H1 (cell line): ENCODE data around the gene PDE3A. TPM values are rescaled to one million over a fixed set of nuclear protein-coding genes. Genes with fewer than 3 reads are reported as not detected.

Experiments used
- CTCF ChIA-PET: fragments of 300-600 bp; sonication (Branson Sonifier 250); formaldehyde crosslinking; loops from one replicate; lab custom pipeline; 2021; ENCODE audit not compliant: partially characterized antibody; lab: Charles Lee
- POLR2A ChIA-PET: fragments of 300-600 bp; sonication (Branson Sonifier 250); formaldehyde crosslinking; loops from one replicate; lab custom pipeline; 2021; ENCODE audit warnings: inconsistent platforms; ENCODE audit not compliant: partially characterized antibody; lab: Charles Lee
- DNase-seq, 2 experiments: peaks; one replicate each; pipeline versions ENCODE4 v3.0.0 to v3.0.0-alpha.2; 2010 to 2022; ENCODE audit warnings: low spot score in 2 of 2, low read depth in 1 of 2, mixed read lengths in 1 of 2
- FAIRE-seq: peaks from 2 replicates; lab custom pipeline; 2011; peaks lifted over from hg19 to GRCh38; lab: Jason Lieb, UNC
- H2AFZ ChIP-seq: 2 replicates; pipeline ENCODE4 v1.8.1; 2012; ENCODE audit warnings: low read length, inconsistent platforms
- H2AK5ac ChIP-seq: 2 replicates; pipeline ENCODE4 v1.6.1; 2013; ENCODE audit warnings: low read depth, low read length
- H2BK120ac ChIP-seq: replicated peaks from 2 replicates; pipeline ENCODE3; 2013; ENCODE audit warnings: low read depth, low read length, inconsistent platforms
- H2BK12ac ChIP-seq: 2 replicates; pipeline ENCODE4 v1.6.1; 2013; ENCODE audit warnings: low read depth, low read length
- H2BK15ac ChIP-seq: 2 replicates; pipeline ENCODE4 v1.6.1; 2013; ENCODE audit warnings: low read length
- H2BK20ac ChIP-seq: 2 replicates; pipeline ENCODE4 v1.6.1; 2013; ENCODE audit warnings: low read length
- H2BK5ac ChIP-seq: 2 replicates; pipeline ENCODE4 v1.6.1; 2013; ENCODE audit warnings: low read depth, low read length
- H3K14ac ChIP-seq: 2 replicates; pipeline ENCODE4 v1.6.1; 2013; ENCODE audit warnings: inconsistent platforms; ENCODE audit not compliant: insufficient read length
- H3K18ac ChIP-seq: 2 replicates; pipeline ENCODE4 v1.6.1; 2013; ENCODE audit warnings: low read length; ENCODE audit errors: extremely low read depth
- H3K23ac ChIP-seq: 2 replicates; pipeline ENCODE4 v1.6.1; 2013; ENCODE audit warnings: inconsistent platforms; ENCODE audit not compliant: insufficient read length
- H3K23me2 ChIP-seq: 2 replicates; pipeline ENCODE4 v1.6.1; 2013; ENCODE audit warnings: low read depth, low read length
- H3K27ac ChIP-seq: 2 replicates; pipeline ENCODE4 v1.6.1; 2011; ENCODE audit warnings: low read depth, low read length, inconsistent platforms
- H3K27me3 ChIP-seq, 4 experiments: replicated peaks in 1 of 4; 1 replicate in 1 of 4; 2 replicates in 3 of 4; pipeline versions ENCODE4 v1.6.1 to v1.8.1; 2011 to 2013; ENCODE audit warnings: low read length in 3 of 4, mild to moderate bottlenecking in 3 of 4, inconsistent platforms in 2 of 4, mixed read lengths in 2 of 4, moderate library complexity in 1 of 4; ENCODE audit not compliant: control insufficient read depth in 3 of 4, insufficient read depth in 3 of 4; ENCODE audit errors: extremely low read depth in 1 of 4
- H3K36me3 ChIP-seq, 4 experiments: 2 replicates each; pipeline versions ENCODE4 v1.6.1 to v1.8.1; 2011 to 2013; ENCODE audit warnings: mild to moderate bottlenecking in 4 of 4, low read length in 3 of 4, moderate library complexity in 2 of 4, control low read depth in 1 of 4, inconsistent platforms in 1 of 4; ENCODE audit not compliant: insufficient read depth in 4 of 4, control insufficient read depth in 2 of 4
- H3K4ac ChIP-seq: replicated peaks from 2 replicates; pipeline ENCODE3; 2013; ENCODE audit warnings: low read length, low read depth, mixed read lengths, inconsistent platforms; ENCODE audit not compliant: insufficient read length
- H3K4me1 ChIP-seq, 4 experiments: replicated peaks in 1 of 4; 1 replicate in 1 of 4; 2 replicates in 3 of 4; pipeline versions ENCODE4 v1.6.1 to v1.8.1; 2011 to 2013; ENCODE audit warnings: low read length in 3 of 4, inconsistent platforms in 2 of 4, mixed read lengths in 1 of 4; ENCODE audit not compliant: insufficient read depth in 4 of 4, control insufficient read depth in 3 of 4
- H3K4me2 ChIP-seq, 2 experiments: 2 replicates each; pipeline versions ENCODE4 v1.6.1 to v1.8.1; 2011 to 2013; ENCODE audit warnings: low read depth in 2 of 2, low read length in 2 of 2, control low read depth in 1 of 2, inconsistent platforms in 1 of 2, mild to moderate bottlenecking in 1 of 2; ENCODE audit not compliant: insufficient read depth in 1 of 2
- H3K4me3 ChIP-seq, 4 experiments: fragments of 200-600, 300-600 bp in 1 of 4; sonication (generic), shearing (Covaris generic), sonication (Bioruptor Twin) in 1 of 4; 2 replicates each; pipeline versions ENCODE4 v1.5.1 to v1.8.1; 2011 to 2016; ENCODE audit warnings: low read length in 4 of 4, low read depth in 3 of 4, control low read depth in 2 of 4, inconsistent platforms in 2 of 4, mild to moderate bottlenecking in 2 of 4, mixed read lengths in 1 of 4, moderate library complexity in 1 of 4; ENCODE audit not compliant: insufficient read depth in 2 of 4; ENCODE audit errors: extremely low read depth in 1 of 4
- H3K56ac ChIP-seq: replicated peaks from 2 replicates; pipeline ENCODE3; 2013; ENCODE audit warnings: low read depth, mild to moderate bottlenecking, mixed read lengths, low read length, inconsistent platforms; ENCODE audit not compliant: insufficient read length
- H3K79me1 ChIP-seq: 2 replicates; pipeline ENCODE4 v1.6.1; 2013; ENCODE audit warnings: low read depth, low read length, control low read depth
- H3K79me2 ChIP-seq, 2 experiments: 2 replicates each; pipeline versions ENCODE4 v1.6.1 to v1.8.1; 2012 to 2013; ENCODE audit warnings: low read length in 2 of 2, mild to moderate bottlenecking in 2 of 2, inconsistent platforms in 1 of 2; ENCODE audit not compliant: insufficient read depth in 2 of 2, control insufficient read depth in 1 of 2
- H3K9ac ChIP-seq, 4 experiments: replicated peaks in 1 of 4; 1 replicate in 1 of 4; 2 replicates in 3 of 4; pipeline versions ENCODE4 v1.6.1 to v1.8.1; 2011 to 2013; ENCODE audit warnings: low read depth in 3 of 4, low read length in 3 of 4, control low read depth in 2 of 4, mild to moderate bottlenecking in 2 of 4, moderate library complexity in 2 of 4, inconsistent platforms in 1 of 4; ENCODE audit errors: extremely low read depth in 1 of 4
- H3K9me3 ChIP-seq, 2 experiments: 2 replicates each; pipeline versions ENCODE4 v1.6.1 to v1.8.1; 2012 to 2013; ENCODE audit warnings: mild to moderate bottlenecking in 2 of 2, moderate library complexity in 2 of 2, control low read depth in 1 of 2, inconsistent platforms in 1 of 2, low read depth in 1 of 2, low read length in 1 of 2, mixed read lengths in 1 of 2; ENCODE audit not compliant: insufficient read depth in 2 of 2
- H4K20me1 ChIP-seq, 2 experiments: replicated peaks in 1 of 2; 2 replicates each; pipeline versions ENCODE3 to v1.8.1; 2011 to 2013; ENCODE audit warnings: inconsistent platforms in 2 of 2, low read length in 2 of 2, mild to moderate bottlenecking in 1 of 2; ENCODE audit not compliant: insufficient read depth in 2 of 2, control insufficient read depth in 1 of 2
- H4K5ac ChIP-seq: 2 replicates; pipeline ENCODE4 v1.6.1; 2013; ENCODE audit warnings: low read length, low read depth, mixed read lengths, inconsistent platforms; ENCODE audit not compliant: insufficient read length
- H4K8ac ChIP-seq: 2 replicates; pipeline ENCODE4 v1.8.0; 2013; ENCODE audit warnings: mild to moderate bottlenecking, moderate library complexity, low read length, inconsistent platforms; ENCODE audit not compliant: insufficient read depth; ENCODE audit errors: extremely low read depth
- H4K91ac ChIP-seq: replicated peaks from 2 replicates; pipeline ENCODE3; 2013; ENCODE audit warnings: low read length, mixed read lengths, inconsistent platforms; ENCODE audit not compliant: insufficient read length
- CBX5 ChIP-seq: fragments of 300-800, 300-1000 bp; sonication (generic); IDR thresholded peaks from 2 replicates; pipeline ENCODE4 v1.7.1; 2016; ENCODE audit warnings: antibody characterized with exemption, low read length, low read depth
- CTBP2 ChIP-seq: IDR thresholded peaks from 2 replicates; pipeline ENCODE4 v1.7.0; 2011; ENCODE audit warnings: borderline replicate concordance, mild to moderate bottlenecking, moderate library complexity, mixed read lengths, low read length; ENCODE audit not compliant: insufficient read depth, insufficient read length
- MAFK ChIP-seq: IDR thresholded peaks from 2 replicates; pipeline ENCODE4 v1.6.1; 2012; ENCODE audit warnings: low read depth, mild to moderate bottlenecking, improper control_type of control experiment, low read length
- WGBS, 2 experiments: shearing (Covaris generic) in 1 of 2; methylation state at CpG; one replicate each; pipeline versions ENCODE4 v1.1.6 to v1.1.7; 2013 to 2015; ENCODE audit warnings: low lambda C conversion rate in 2 of 2, mixed read lengths in 2 of 2, inconsistent platforms in 1 of 2, low coverage in 1 of 2, missing lambda C conversion rate in 1 of 2; ENCODE audit not compliant: insufficient replicate concordance in 2 of 2, insufficient coverage in 1 of 2, insufficient read length in 1 of 2; ENCODE audit errors: extremely low coverage in 1 of 2, missing lambda C conversion rate in 1 of 2; 5-methylcytosine and 5-hydroxymethylcytosine counted together
- polyA plus RNA-seq, 7 experiments: library from polyadenylated mRNA; depleted of rRNA in 3 of 7; stranded (reverse) in 5 of 7; unstranded in 2 of 7; fragments of >200 nt in 5 of 7; fragments of 200-250 nt in 2 of 7; gene quantifications; 1 replicate in 5 of 7; 2 replicates in 1 of 7; 4 replicates in 1 of 7; pipeline versions ENCODE4 v1.2.1 to v1.2.3, GENCODE V29; 2011 to 2013; ENCODE audit warnings: missing spikeins in 2 of 7, mixed read lengths in 2 of 7
- total RNA-seq: library from RNA; stranded (reverse); fragmentation: NEBNext Ultra II Directional; extraction: Animal tissue kit (Norgen Biotek cat#: 25700); gene quantifications from 2 replicates; pipeline ENCODE4 v1.2.1, GENCODE V29; 2021

Gene PDE3A
- total and polyA plus RNA-seq, 2 of the 8 experiments (the other 6 are each of a cell fraction or from before 2014, with no cell fraction given): 1.4 to 3.4 TPM

GRCh38 chr12:20616093-20616492 is 247.8 kb downstream of the PDE3A start:
- no peak overlapping the region for H2BK5ac ChIP-seq
- CTCF ChIA-PET: no interaction called here
- POLR2A ChIA-PET: no interaction called here
- no peak overlapping the region for H3K14ac ChIP-seq
- DNase-seq (no peak), FAIRE-seq (no peak)
- no peaks in the 10 kb centered on the region for H3K4me1 ChIP-seq
- H3K56ac ChIP-seq: no peak overlapping the region
- H4K91ac ChIP-seq: no peak overlapping the region
- H2BK20ac ChIP-seq: no peak overlapping the region
- H2AK5ac ChIP-seq: no peak overlapping the region
- H3K23ac ChIP-seq: no peak overlapping the region
- no peak overlapping the region for H3K18ac ChIP-seq
- WGBS, 2 experiments: 98% methylated on average over 6 of the region's 6 CpGs; no CpG with 5 or more reads in 1 of the 2 experiments
- no peak overlapping the region for H3K4me2 ChIP-seq
- no peaks in the 10 kb centered on the region for H3K79me2 ChIP-seq
- no peak overlapping the region for H4K8ac ChIP-seq
- H4K20me1 ChIP-seq: no peaks in the 10 kb centered on the region
- H3K9me3 ChIP-seq: no peaks in the 10 kb centered on the region
- no peak overlapping the region for H2BK15ac ChIP-seq
- H3K36me3 ChIP-seq: no peaks in the 10 kb centered on the region
- H3K27me3 ChIP-seq: no peaks in the 10 kb centered on the region
- H4K5ac ChIP-seq: no peak overlapping the region
- H3K79me1 ChIP-seq: no peaks in the 10 kb centered on the region
- no peak overlapping the region for H3K4me3 ChIP-seq
- no peaks in the 10 kb centered on the region for H3K23me2 ChIP-seq
- H3K4ac ChIP-seq: no peak overlapping the region
- H2BK12ac ChIP-seq: no peak overlapping the region
- TF ChIP-seq CTBP2: no peak
- no peak for TF ChIP-seq CBX5
- no peak for TF ChIP-seq MAFK
- TF ChIP-seq, all 59 proteins: peak for 0
- Histone ChIP-seq H3K27ac (no peak overlapping the region), H3K9ac (no peak overlapping the region), H2AFZ (no peak overlapping the region), H2BK120ac (no peak overlapping the region)
